ENCODE measurements around the gene BUB3. TPM values are rescaled to one million over a fixed set of nuclear protein-coding genes. Genes with fewer than 3 reads are reported as not detected.

The BUB3 gene
- polyA plus RNA-seq, 1 donor (not counting 4 experiments of a cell fraction or from before 2014, with no cell fraction given), result 162 TPM

GRCh38 chr10:123146894-123147634 lies 7.1 kb upstream of the BUB3 start:
- DNase-seq (ENCODE audit: low read depth, low spot score) (no peak), FAIRE-seq (no peak)
- H2AFZ ChIP-seq (ENCODE audit: control insufficient read depth, low read length), result no peak overlapping the region
- no peak overlapping the region for H3K4me2 ChIP-seq (ENCODE audit: control insufficient read depth, extremely low read depth, insufficient read depth, low read depth, low read length)
- dilution Hi-C loops (cut with MboI; ENCODE audit: extremely low pct_ligation_motif_present, low sequenced_read_pairs), result no loop called here
- H3K9me3 ChIP-seq (ENCODE audit: control insufficient read depth, low read depth, low read length), result no peaks in the 10 kb centered on the region
- H3K9me1 ChIP-seq (ENCODE audit: control insufficient read depth, extremely low read depth, insufficient read depth, low read length), result no peaks in the 10 kb centered on the region
- H3K4me1 ChIP-seq (ENCODE audit: control insufficient read depth, extremely low read depth, insufficient read depth, low read length), result peaks cover 9% of the 10 kb centered on the region
- peaks cover 96% of the 10 kb centered on the region for H3K27me3 ChIP-seq (ENCODE audit: control insufficient read depth, extremely low read depth, insufficient read depth, low read length)
- H4K20me1 ChIP-seq (ENCODE audit: control insufficient read depth, extremely low read depth, insufficient read depth, low read length), result peaks cover 3% of the 10 kb centered on the region
- no peaks in the 10 kb centered on the region for H3K36me3 ChIP-seq (ENCODE audit: control insufficient read depth in 2 of 2, extremely low read depth in 1 of 2, insufficient read depth in 2 of 2, low read length in 2 of 2)
- H3K4me3 ChIP-seq (ENCODE audit: control insufficient read depth in 2 of 3, extremely low read depth in 1 of 3, insufficient read depth in 2 of 3, low read depth in 1 of 3, low read length in 3 of 3), result no peak overlapping the region
- TF ChIP-seq CTCF (optimal IDR thresholded peaks at IDR 0.05 in 1 of 3, IDR thresholded peaks at IDR 0.05 in 1 of 3, conservative IDR thresholded peaks at IDR 0.05 in 1 of 3; ENCODE audit: extremely low read depth in 1 of 3, insufficient read depth in 2 of 3, low read length in 3 of 3) (no peak), EZH2 (IDR thresholded peaks at IDR 0.05; ENCODE audit: low read length) (peak; percentile 87)
- H3K27ac ChIP-seq (ENCODE audit: control insufficient read depth, insufficient read depth, low read length), result no peak overlapping the region
- no peaks in the 10 kb centered on the region for H3K79me2 ChIP-seq (ENCODE audit: control insufficient read depth, insufficient read depth, low read length)
- H3K9ac ChIP-seq (ENCODE audit: control insufficient read depth, extremely low read depth, insufficient read depth, low read length), result no peak overlapping the region

- TF ChIP-seq CTCF (optimal IDR thresholded peaks at IDR 0.05 in 1 of 3, IDR thresholded peaks at IDR 0.05 in 1 of 3, conservative IDR thresholded peaks at IDR 0.05 in 1 of 3; ENCODE audit: extremely low read depth in 1 of 3, insufficient read depth in 2 of 3, low read length in 3 of 3) (no peak), EZH2 (IDR thresholded peaks at IDR 0.05; ENCODE audit: low read length) (no peak)
- no peak within 1 kb of the TSS for H3K4me3 ChIP-seq (ENCODE audit: control insufficient read depth in 2 of 3, extremely low read depth in 1 of 3, insufficient read depth in 2 of 3, low read depth in 1 of 3, low read length in 3 of 3)
- dilution Hi-C loops (cut with MboI; ENCODE audit: extremely low pct_ligation_motif_present, low sequenced_read_pairs), result no loop called here
- H3K9me3 ChIP-seq (ENCODE audit: control insufficient read depth, low read depth, low read length), result no peaks in the 10 kb centered on the region
- FAIRE-seq (no peak), DNase-seq (ENCODE audit: low read depth, low spot score) (no peak)
- no peaks in the 10 kb centered on the region for H3K79me2 ChIP-seq (ENCODE audit: control insufficient read depth, insufficient read depth, low read length)
- peaks cover 9% of the 10 kb centered on the region for H3K4me1 ChIP-seq (ENCODE audit: control insufficient read depth, extremely low read depth, insufficient read depth, low read length)
- H2AFZ ChIP-seq (ENCODE audit: control insufficient read depth, low read length), result no peak within 1 kb of the TSS
- peak within 1 kb of the TSS; percentile 45 for H3K4me2 ChIP-seq (ENCODE audit: control insufficient read depth, extremely low read depth, insufficient read depth, low read depth, low read length)
- no peak within 1 kb of the TSS for H3K27ac ChIP-seq (ENCODE audit: control insufficient read depth, insufficient read depth, low read length)
- H4K20me1 ChIP-seq (ENCODE audit: control insufficient read depth, extremely low read depth, insufficient read depth, low read length), result peaks cover 3% of the 10 kb centered on the region
- H3K27me3 ChIP-seq (ENCODE audit: control insufficient read depth, extremely low read depth, insufficient read depth, low read length), result peaks cover 94% of the 10 kb centered on the region
- no peak within 1 kb of the TSS for H3K9ac ChIP-seq (ENCODE audit: control insufficient read depth, extremely low read depth, insufficient read depth, low read length)
- H3K36me3 ChIP-seq (ENCODE audit: control insufficient read depth in 2 of 2, extremely low read depth in 1 of 2, insufficient read depth in 2 of 2, low read length in 2 of 2), result no peaks in the 10 kb centered on the region
- no peaks in the 10 kb centered on the region for H3K9me1 ChIP-seq (ENCODE audit: control insufficient read depth, extremely low read depth, insufficient read depth, low read length)
Measured at GRCh38 chr10:123147635-123148413, 6.4 kb upstream of the BUB3 start, which contains the start of gene HMX2. Gene HMX2, plus strand, starts transcription at chr10:123148136. Its CDS starts 243 bp downstream, at chr10:123148379.

Measured in keratinocyte (primary cell).